Gastrocnemius medialis (tissue), 4 donors: ENCODE results near the gene LRRC1.

Source experiments
- CTCF ChIP-seq, 5 experiments: fragments of 450-650 bp in 3 of 5; fragments of 200-600 bp in 2 of 5; sonication (generic) in 2 of 5; IDR thresholded peaks in 4 of 5; conservative IDR thresholded peaks in 1 of 5; 1 replicate in 4 of 5; 2 replicates in 1 of 5; pipeline ENCODE4 v1.5.1; 2016 to 2019; ENCODE audit warnings: antibody characterized with exemption in 5 of 5, mild to moderate bottlenecking in 3 of 5, moderate library complexity in 3 of 5
- POLR2A ChIP-seq, 2 donors: fragments of 450-650 bp; IDR thresholded peaks; one replicate each; pipeline ENCODE4 v1.6.1; 2017; ENCODE audit warnings: antibody characterized with exemption in 2 of 2, mild to moderate bottlenecking in 2 of 2, moderate library complexity in 2 of 2

GRCh38 chr6:53813096-53813495, 18.3 kb downstream of the LRRC1 start:
- TF ChIP-seq CTCF (IDR thresholded peaks at IDR 0.05 in 4 of 5, conservative IDR thresholded peaks at IDR 0.05 in 1 of 5) (no peak), POLR2A (IDR thresholded peaks at IDR 0.05) (no peak)
